Lung (tissue), 12 donors: ENCODE results near the gene FAM200B. TPM values are rescaled to one million over a fixed set of nuclear protein-coding genes. Genes with fewer than 3 reads are reported as not detected.

Experiments used
- ATAC-seq: fragments of 200-7000 bp; cut with Tn5 transposase; one replicate; pipeline ENCODE4 v1.9.1; 2020; ENCODE audit warnings: moderate number of reproducible peaks; ENCODE audit not compliant: insufficient read depth, low FRiP score
- DNase-seq, 3 donors: peaks; one replicate each; pipeline ENCODE4 v3.0.0-alpha.2; 2013 to 2017
- H3K27ac ChIP-seq, 2 donors: one replicate each; pipeline ENCODE4 v1.5.1; 2013; ENCODE audit warnings: mild to moderate bottlenecking in 2 of 2, moderate library complexity in 2 of 2, control low read depth in 1 of 2, inconsistent platforms in 1 of 2, low read depth in 1 of 2, low read length in 1 of 2
- H3K27me3 ChIP-seq, 3 donors: one replicate each; pipeline ENCODE4 v1.5.1; 2013; ENCODE audit warnings: low read length in 2 of 3; ENCODE audit not compliant: control insufficient read depth in 3 of 3, insufficient read depth in 3 of 3
- H3K36me3 ChIP-seq, 4 donors: one replicate each; pipeline ENCODE4 v1.5.1; 2013; ENCODE audit warnings: low read length in 4 of 4, mild to moderate bottlenecking in 1 of 4, moderate library complexity in 1 of 4; ENCODE audit not compliant: control insufficient read depth in 4 of 4, insufficient read depth in 4 of 4
- H3K4me1 ChIP-seq, 5 donors: one replicate each; pipeline ENCODE4 v1.5.1; 2013; ENCODE audit warnings: low read length in 5 of 5, mild to moderate bottlenecking in 2 of 5, moderate library complexity in 1 of 5; ENCODE audit not compliant: control insufficient read depth in 5 of 5, insufficient read depth in 5 of 5
- H3K4me3 ChIP-seq: one replicate; pipeline ENCODE4 v1.5.1; 2013; ENCODE audit warnings: mild to moderate bottlenecking, control low read depth, moderate library complexity
- H3K9ac ChIP-seq, 2 donors: one replicate each; pipeline ENCODE4 v1.5.1; 2013; ENCODE audit warnings: low read length in 2 of 2, control low read depth in 1 of 2; ENCODE audit not compliant: insufficient read depth in 1 of 2
- H3K9me3 ChIP-seq, 4 donors: one replicate each; pipeline ENCODE4 v1.5.1; 2013; ENCODE audit warnings: low read length in 3 of 4, mild to moderate bottlenecking in 1 of 4, moderate library complexity in 1 of 4; ENCODE audit not compliant: control insufficient read depth in 4 of 4, insufficient read depth in 3 of 4
- CTCF ChIP-seq: IDR thresholded peaks from 2 replicates; pipeline ENCODE4 v1.5.1; 2012; ENCODE audit warnings: mild to moderate bottlenecking; ENCODE audit errors: control extremely low read depth, extremely low read depth
- WGBS, 2 donors: extraction: QIAGEN DNeasy Blood & Tissue Kit; methylation state at CpG; one replicate each; pipeline ENCODE4 v1.1.7; 2013; 5-methylcytosine and 5-hydroxymethylcytosine counted together
- polyA plus RNA-seq, 2 donors: library from polyadenylated mRNA; stranded (reverse); fragments of 200-250 nt; gene quantifications; one replicate each; pipeline ENCODE4 v1.2.1, GENCODE V29; 2013
- total RNA-seq, 2 donors: library from RNA; depleted of rRNA in 1 of 2; stranded (reverse); fragments of >200 nt in 1 of 2; gene quantifications; one replicate each; pipeline ENCODE4 v1.2.1, GENCODE V29; 2014 to 2021
- donor health status: control.
- donor health status: control.
- donor health status: Bipolar disorder and iron deficiency.
- donor health status: healthy.
- donor health status: DM: yes; HTN: yes; CAD: no.

FAM200B gene
- total and polyA plus RNA-seq, 4 donors: 19.3 to 56.0 (median 27.2) TPM

- Histone ChIP-seq H3K27ac (no peak overlapping the region), H3K36me3 (no peaks in the 10 kb centered on the region), H3K9me3 (peaks cover 0 to 2% (median 0%) of the 10 kb centered on the region in 4 donors), H3K4me1 (peaks cover 0 to 6% (median 3%) of the 10 kb centered on the region in 5 donors), H3K4me3 (no peak overlapping the region), H3K9ac (no peak overlapping the region), H3K27me3 (no peaks in the 10 kb centered on the region)
- TF ChIP-seq CTCF: no peak
- 13 to 56% methylated on average over 4 of the region's 4 CpGs for WGBS, 2 donors
- DNase-seq (peak in 1 of 3 donors; percentile 43), ATAC-seq (no peak)
These were observed 37.9 kb downstream of the FAM200B start for GRCh38 chr4:15719506-15719905.

- peaks cover 0 to 2% (median 0%) of the 10 kb centered on the region in 4 donors for H3K9me3 ChIP-seq
- no peak overlapping the region for H3K27ac ChIP-seq
- TF ChIP-seq CTCF: no peak
- no peaks in the 10 kb centered on the region for H3K27me3 ChIP-seq
- H3K36me3 ChIP-seq: no peaks in the 10 kb centered on the region
- peaks cover 0 to 3% (median 3%) of the 10 kb centered on the region in 5 donors for H3K4me1 ChIP-seq
- no peak overlapping the region for H3K9ac ChIP-seq
- WGBS, 2 donors: 51 to 85% methylated on average over 2 of the region's 2 CpGs
- ATAC-seq: no peak
- no peak overlapping the region for H3K4me3 ChIP-seq
- no peak for DNase-seq
These were observed 39.2 kb downstream of the FAM200B start for GRCh38 chr4:15720851-15721250.

- Histone ChIP-seq H3K4me1 (no peaks in the 10 kb centered on the region), H3K9ac (no peak overlapping the region), H3K36me3 (no peaks in the 10 kb centered on the region), H3K4me3 (no peak overlapping the region), H3K27me3 (no peaks in the 10 kb centered on the region), H3K27ac (no peak overlapping the region), H3K9me3 (peaks cover 0 to 2% (median 0%) of the 10 kb centered on the region in 4 donors)
- DNase-seq (no peak), ATAC-seq (no peak)
- TF ChIP-seq CTCF: no peak
- 46 to 66% methylated on average over 3 to 4 of the region's 4 CpGs for WGBS, 2 donors
These were observed 44.0 kb downstream of the FAM200B start for GRCh38 chr4:15725608-15726007.
